H1 (cell line): Measurements from ENCODE around the gene HOXC5. TPM values are rescaled to one million over a fixed set of nuclear protein-coding genes. Genes with fewer than 3 reads are reported as not detected.

Source experiments
- CHD2 ChIP-seq: IDR thresholded peaks from 2 replicates; pipeline ENCODE4 v1.6.1; 2012; ENCODE audit warnings: low read length, improper control_type of control experiment
- EZH2 ChIP-seq: fragments of 200-600 bp; sonication (generic); IDR thresholded peaks from 2 replicates; pipeline ENCODE4 v1.7.1; 2012; ENCODE audit warnings: low read depth, mild to moderate bottlenecking, moderate library complexity, low read length, inconsistent platforms; ENCODE audit not compliant: severe bottlenecking
- POU5F1 ChIP-seq: IDR thresholded peaks from 2 replicates; pipeline ENCODE4 v1.6.1; 2011; ENCODE audit warnings: low read depth, mild to moderate bottlenecking, low read length, moderate library complexity
- RNF2 ChIP-seq: fragments of 200-900, 300-1000 bp; sonication (generic); IDR thresholded peaks from 2 replicates; pipeline ENCODE4 v1.7.1; 2016; ENCODE audit warnings: borderline replicate concordance, low read depth, mild to moderate bottlenecking, antibody characterized with exemption, low read length; ENCODE audit not compliant: poor library complexity, severe bottlenecking; ENCODE audit errors: missing control alignments
- SIN3A ChIP-seq, 2 experiments: IDR thresholded peaks in 1 of 2; conservative IDR thresholded peaks in 1 of 2; 2 replicates each; pipeline ENCODE4 v1.6.1; 2011 to 2012; ENCODE audit warnings: low read length in 2 of 2, improper control_type of control experiment in 1 of 2, low read depth in 1 of 2, mild to moderate bottlenecking in 1 of 2
- SP1 ChIP-seq: IDR thresholded peaks from 2 replicates; pipeline ENCODE4 v1.6.1; 2011; ENCODE audit warnings: low read depth, low read length
- SUZ12 ChIP-seq: fragments of 200-600 bp; sonication (generic); IDR thresholded peaks from 2 replicates; pipeline ENCODE4 v1.6.1; 2012; ENCODE audit warnings: mild to moderate bottlenecking, inconsistent platforms, low read length, moderate library complexity, mixed read lengths
- polyA plus RNA-seq, 7 experiments: library from polyadenylated mRNA; depleted of rRNA in 3 of 7; stranded (reverse) in 5 of 7; unstranded in 2 of 7; fragments of >200 nt in 5 of 7; fragments of 200-250 nt in 2 of 7; gene quantifications; 1 replicate in 5 of 7; 2 replicates in 1 of 7; 4 replicates in 1 of 7; pipeline versions ENCODE4 v1.2.1 to v1.2.3, GENCODE V29; 2011 to 2013; ENCODE audit warnings: missing spikeins in 2 of 7, mixed read lengths in 2 of 7
- total RNA-seq: library from RNA; stranded (reverse); fragmentation: NEBNext Ultra II Directional; extraction: Animal tissue kit (Norgen Biotek cat#: 25700); gene quantifications from 2 replicates; pipeline ENCODE4 v1.2.1, GENCODE V29; 2021

HOXC5 gene
- total and polyA plus RNA-seq, 2 of the 8 experiments (the other 6 are each of a cell fraction or from before 2014, with no cell fraction given), result not detected

DNA sequence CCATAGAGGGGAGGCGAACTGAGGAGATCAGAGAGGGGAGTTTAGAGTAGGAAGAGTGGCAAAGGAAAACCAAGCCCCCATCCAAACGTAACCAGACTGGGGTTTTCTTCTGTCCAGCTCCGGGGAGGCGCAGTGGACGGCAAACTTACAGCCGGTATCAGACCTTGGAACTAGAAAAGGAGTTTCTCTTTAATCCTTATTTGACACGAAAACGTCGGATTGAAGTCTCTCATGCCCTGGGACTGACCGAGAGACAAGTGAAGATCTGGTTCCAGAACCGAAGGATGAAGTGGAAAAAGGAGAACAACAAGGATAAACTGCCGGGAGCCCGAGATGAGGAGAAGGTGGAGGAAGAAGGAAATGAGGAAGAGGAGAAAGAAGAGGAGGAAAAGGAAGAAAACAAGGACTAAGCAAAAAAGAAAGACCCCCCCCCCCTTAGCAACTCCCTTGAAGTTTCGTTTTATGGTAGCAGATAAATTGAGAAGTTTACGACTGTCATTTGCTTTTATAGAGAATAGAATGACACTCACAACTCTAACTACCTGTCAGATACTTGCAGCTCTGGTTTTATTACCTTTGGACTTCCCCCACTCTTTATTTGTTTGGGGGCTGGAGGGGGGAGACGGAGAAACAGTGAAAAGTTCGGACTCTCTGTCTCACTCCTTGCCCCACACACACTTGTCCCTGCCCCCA, 21.7 kb upstream of the HOXC5 start (continued):
- TF ChIP-seq SUZ12 (0 out of 2 replicates have a peak, but pooled peaks have one; percentile 1), POU5F1 (no peak), RNF2 (peak; percentile 74), SIN3A (conservative IDR thresholded peaks at IDR 0.05 in 1 of 2, IDR thresholded peaks at IDR 0.05 in 1 of 2; ENCODE audit: low read depth in 1 of 2, low read length in 2 of 2) (no peak), SP1 (0 out of 2 replicates have a peak, but pooled peaks have one; percentile 10), EZH2 (peak; percentile 50), CHD2 (no peak)
